ENCODE measurements around the gene KCNIP1.

KCNIP1 gene

GRCh38 chr5:170584003-170584402 is 80.2 kb downstream of the KCNIP1 start:
- intact Hi-C loops (cut with micrococcal nuclease) = no loop called here
- no peaks in the 10 kb centered on the region for H3K4me1 Mint-ChIP-seq (ENCODE audit: low read depth)

GRCh38 chr5:170584450-170585058 is 80.7 kb downstream of the KCNIP1 start:
- H3K9me3 Mint-ChIP-seq = no peaks in the 10 kb centered on the region
- H3K4me3 Mint-ChIP-seq = no peak overlapping the region
- no peaks in the 10 kb centered on the region for H3K36me3 Mint-ChIP-seq (ENCODE audit: low read depth)
- intact Hi-C loops (cut with micrococcal nuclease) = no loop called here
- peaks cover 23% of the 10 kb centered on the region for H3K27me3 Mint-ChIP-seq
- no peak overlapping the region for H3K27ac Mint-ChIP-seq
- H3K4me1 Mint-ChIP-seq (ENCODE audit: low read depth) = no peaks in the 10 kb centered on the region

More at GRCh38 chr5:170584003-170584402, 80.2 kb downstream of the KCNIP1 start:
- Mint-ChIP-seq H3K36me3 (ENCODE audit: low read depth) (no peaks in the 10 kb centered on the region), H3K9me3 (peaks cover 1% of the 10 kb centered on the region), H3K4me3 (no peak overlapping the region), H3K27ac (no peak overlapping the region), H3K27me3 (peaks cover 24% of the 10 kb centered on the region)

- H3K27me3 Mint-ChIP-seq = peaks cover 25% of the 10 kb centered on the region
- H3K27ac Mint-ChIP-seq = no peak overlapping the region
- no peaks in the 10 kb centered on the region for H3K4me1 Mint-ChIP-seq (ENCODE audit: low read depth)
- H3K9me3 Mint-ChIP-seq = no peaks in the 10 kb centered on the region
- intact Hi-C loops (cut with micrococcal nuclease) = no loop called here
- H3K36me3 Mint-ChIP-seq (ENCODE audit: low read depth) = no peaks in the 10 kb centered on the region
- no peak overlapping the region for H3K4me3 Mint-ChIP-seq
Observed at GRCh38 chr5:170585273-170585948, 81.6 kb downstream of the KCNIP1 start.

DNA sequence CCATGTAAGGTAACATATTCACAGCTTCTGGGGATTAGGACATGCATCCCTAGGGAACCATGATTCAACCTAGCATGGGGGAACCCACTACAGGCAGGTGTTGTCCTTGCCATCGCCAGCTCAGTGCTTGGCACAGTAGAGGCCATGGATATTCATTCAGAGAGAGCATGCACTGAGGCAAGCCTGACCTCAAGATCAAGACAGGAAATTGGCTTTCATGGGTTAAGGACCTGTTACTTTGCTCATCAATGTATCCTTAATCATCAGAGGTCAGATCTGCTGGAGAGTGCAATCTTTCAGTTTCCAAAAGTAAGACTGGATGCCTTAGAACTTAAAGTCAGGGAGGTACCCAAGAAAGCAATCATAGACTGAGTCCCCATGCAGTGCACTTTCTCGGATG is 84.0 kb downstream of the KCNIP1 start:
- no peaks in the 10 kb centered on the region for H3K9me3 Mint-ChIP-seq
- H3K27ac Mint-ChIP-seq = no peak overlapping the region
- no peaks in the 10 kb centered on the region for H3K36me3 Mint-ChIP-seq (ENCODE audit: low read depth)
- H3K4me3 Mint-ChIP-seq = no peak overlapping the region
- intact Hi-C loops (cut with micrococcal nuclease) = no loop called here
- peaks cover 24% of the 10 kb centered on the region for H3K27me3 Mint-ChIP-seq
- H3K4me1 Mint-ChIP-seq (ENCODE audit: low read depth) = no peaks in the 10 kb centered on the region

GRCh38 chr5:170589643-170590042 is 85.8 kb downstream of the KCNIP1 start:
- no peak overlapping the region for H3K27ac Mint-ChIP-seq
- H3K36me3 Mint-ChIP-seq (ENCODE audit: low read depth) = no peaks in the 10 kb centered on the region
- no peaks in the 10 kb centered on the region for H3K4me1 Mint-ChIP-seq (ENCODE audit: low read depth)
- intact Hi-C loops (cut with micrococcal nuclease) = no loop called here
- H3K27me3 Mint-ChIP-seq = peaks cover 17% of the 10 kb centered on the region
- no peak overlapping the region for H3K4me3 Mint-ChIP-seq
- H3K9me3 Mint-ChIP-seq = no peaks in the 10 kb centered on the region

DNA sequence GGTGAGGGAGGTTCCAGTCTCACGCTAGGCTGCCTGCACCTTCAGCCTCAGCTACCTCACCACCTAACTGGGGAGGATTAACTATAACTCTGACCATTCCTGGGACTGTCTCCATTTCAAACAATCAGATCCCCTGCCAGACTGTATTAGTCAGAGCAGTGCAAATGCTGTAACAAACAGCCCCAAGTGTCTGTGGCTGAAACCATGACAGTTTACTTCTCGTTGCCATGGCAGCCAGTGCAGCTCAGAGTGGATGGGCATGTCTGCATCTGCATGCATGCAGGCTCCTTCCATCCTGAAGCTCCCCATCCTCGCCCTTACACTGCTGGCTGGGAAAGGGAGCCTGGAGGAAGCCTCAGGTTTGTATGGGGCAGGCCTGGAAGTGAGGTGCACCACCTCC is 86.7 kb downstream of the KCNIP1 start:
- H3K4me3 Mint-ChIP-seq = no peak overlapping the region
- peaks cover 17% of the 10 kb centered on the region for H3K27me3 Mint-ChIP-seq
- no peak overlapping the region for H3K27ac Mint-ChIP-seq
- no peaks in the 10 kb centered on the region for H3K4me1 Mint-ChIP-seq (ENCODE audit: low read depth)
- intact Hi-C loops (cut with micrococcal nuclease) = no loop called here
- H3K9me3 Mint-ChIP-seq = no peaks in the 10 kb centered on the region
- no peaks in the 10 kb centered on the region for H3K36me3 Mint-ChIP-seq (ENCODE audit: low read depth)

DNA sequence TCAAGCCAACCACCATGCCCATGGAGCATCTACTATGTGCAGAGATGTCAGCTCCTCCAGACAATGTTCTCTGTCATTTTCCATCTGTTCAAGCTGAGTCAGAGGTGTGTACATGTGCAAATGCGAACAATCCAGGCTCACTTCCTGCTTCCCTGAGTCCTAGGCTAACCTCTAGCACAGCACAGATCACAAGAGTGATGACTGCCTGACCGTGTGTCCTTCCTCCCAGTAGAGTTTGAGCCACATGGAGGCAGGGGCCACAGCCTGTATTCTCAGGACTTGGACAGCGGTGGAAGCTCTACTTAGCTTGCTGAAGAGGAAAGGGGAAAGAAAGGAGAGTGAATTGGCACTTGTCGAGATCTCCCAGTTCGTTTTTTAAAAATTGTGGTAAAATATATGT is 87.2 kb downstream of the KCNIP1 start:
- H3K9me3 Mint-ChIP-seq = no peaks in the 10 kb centered on the region
- no peak overlapping the region for H3K27ac Mint-ChIP-seq
- no peaks in the 10 kb centered on the region for H3K4me1 Mint-ChIP-seq (ENCODE audit: low read depth)
- H3K4me3 Mint-ChIP-seq = no peak overlapping the region
- H3K27me3 Mint-ChIP-seq = peaks cover 14% of the 10 kb centered on the region
- H3K36me3 Mint-ChIP-seq (ENCODE audit: low read depth) = no peaks in the 10 kb centered on the region
- intact Hi-C loops (cut with micrococcal nuclease) = no loop called here

DNA sequence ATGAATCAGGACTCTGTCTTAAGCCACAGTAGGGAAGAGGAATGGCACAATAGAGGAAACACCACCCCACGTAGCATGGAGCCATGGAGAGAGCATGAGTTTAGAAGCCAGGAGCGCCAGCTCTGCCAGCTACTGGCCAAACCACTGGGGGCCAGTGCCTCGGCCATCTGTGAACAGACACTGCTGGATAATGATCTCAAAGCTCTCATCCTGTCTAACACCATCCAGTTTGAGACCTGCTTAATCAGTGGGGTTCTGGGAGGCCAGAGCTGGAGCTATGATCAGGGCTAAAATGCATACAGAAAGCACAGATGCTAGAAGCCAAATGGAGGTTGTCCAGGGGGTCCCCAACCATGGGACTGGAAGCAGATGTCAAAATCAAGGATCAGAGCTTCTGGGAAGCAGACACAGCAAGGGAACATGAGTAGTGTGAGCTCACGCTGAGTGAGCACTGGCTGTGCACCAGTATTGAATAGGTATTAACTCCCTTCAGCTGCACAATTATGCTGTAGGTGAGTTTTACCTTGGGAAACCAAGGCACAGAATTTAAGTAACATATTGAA is 92.7 kb downstream of the KCNIP1 start:
- no peaks in the 10 kb centered on the region for H3K4me1 Mint-ChIP-seq (ENCODE audit: low read depth)
- no peak overlapping the region for H3K27ac Mint-ChIP-seq
- no peak overlapping the region for H3K4me3 Mint-ChIP-seq
- no peaks in the 10 kb centered on the region for H3K9me3 Mint-ChIP-seq
- intact Hi-C loops (cut with micrococcal nuclease) = no loop called here
- peaks cover 42% of the 10 kb centered on the region for H3K27me3 Mint-ChIP-seq
- no peaks in the 10 kb centered on the region for H3K36me3 Mint-ChIP-seq (ENCODE audit: low read depth)

GRCh38 chr5:170597109-170597751 is 93.4 kb downstream of the KCNIP1 start:
- intact Hi-C loops (cut with micrococcal nuclease) = no loop called here
- Mint-ChIP-seq H3K4me3 (no peak overlapping the region), H3K27ac (no peak overlapping the region), H3K9me3 (no peaks in the 10 kb centered on the region), H3K27me3 (peaks cover 42% of the 10 kb centered on the region), H3K4me1 (ENCODE audit: low read depth) (no peaks in the 10 kb centered on the region), H3K36me3 (ENCODE audit: low read depth) (no peaks in the 10 kb centered on the region)

DNA sequence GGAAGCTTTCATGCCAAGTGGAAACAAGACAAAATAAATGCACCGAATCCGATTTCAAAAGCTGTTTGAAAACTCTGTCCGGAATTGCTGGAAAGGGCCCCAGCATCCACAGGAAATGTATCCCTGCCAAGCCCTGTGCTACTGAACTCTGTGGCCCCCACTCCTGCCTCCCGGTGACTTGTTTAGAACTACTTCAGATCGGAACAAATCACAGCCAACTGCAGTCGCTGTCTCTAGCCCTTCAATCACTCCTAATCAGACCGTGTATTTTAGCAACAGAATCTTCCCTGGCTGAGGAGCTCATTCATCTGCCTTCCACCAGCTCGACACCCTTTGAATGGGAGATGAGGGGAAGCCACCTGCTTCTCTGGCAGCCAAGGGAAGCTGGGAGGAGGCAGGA is 94.1 kb downstream of the KCNIP1 start:
- intact Hi-C loops (cut with micrococcal nuclease) = no loop called here
- no peaks in the 10 kb centered on the region for H3K36me3 Mint-ChIP-seq (ENCODE audit: low read depth)
- no peak overlapping the region for H3K4me3 Mint-ChIP-seq
- H3K4me1 Mint-ChIP-seq (ENCODE audit: low read depth) = no peaks in the 10 kb centered on the region
- no peak overlapping the region for H3K27ac Mint-ChIP-seq
- H3K9me3 Mint-ChIP-seq = no peaks in the 10 kb centered on the region
- peaks cover 41% of the 10 kb centered on the region for H3K27me3 Mint-ChIP-seq

DNA sequence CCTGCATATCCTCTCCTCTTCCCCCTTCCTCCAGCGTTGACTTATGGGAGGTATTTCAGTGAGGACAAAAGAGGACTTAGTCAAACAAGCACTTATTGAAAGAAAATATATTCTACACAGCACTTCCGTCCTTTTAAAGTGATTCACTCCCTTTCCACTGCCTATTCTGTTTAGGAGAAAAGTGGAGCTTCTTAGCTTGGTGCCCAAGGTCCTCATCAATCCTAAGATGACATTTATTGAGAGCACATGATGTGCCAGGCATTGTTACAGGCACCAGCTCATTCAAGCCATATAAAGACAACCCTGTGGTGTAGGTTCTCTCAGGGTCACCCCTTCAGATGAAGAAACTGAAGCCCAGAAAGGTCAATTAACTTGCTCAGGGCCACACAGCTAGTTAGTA is 95.9 kb downstream of the KCNIP1 start:
- Mint-ChIP-seq H3K4me3 (no peak overlapping the region), H3K9me3 (no peaks in the 10 kb centered on the region), H3K36me3 (ENCODE audit: low read depth) (no peaks in the 10 kb centered on the region), H3K27ac (no peak overlapping the region), H3K4me1 (ENCODE audit: low read depth) (no peaks in the 10 kb centered on the region), H3K27me3 (peaks cover 47% of the 10 kb centered on the region)
- intact Hi-C loops (cut with micrococcal nuclease) = no loop called here

DNA sequence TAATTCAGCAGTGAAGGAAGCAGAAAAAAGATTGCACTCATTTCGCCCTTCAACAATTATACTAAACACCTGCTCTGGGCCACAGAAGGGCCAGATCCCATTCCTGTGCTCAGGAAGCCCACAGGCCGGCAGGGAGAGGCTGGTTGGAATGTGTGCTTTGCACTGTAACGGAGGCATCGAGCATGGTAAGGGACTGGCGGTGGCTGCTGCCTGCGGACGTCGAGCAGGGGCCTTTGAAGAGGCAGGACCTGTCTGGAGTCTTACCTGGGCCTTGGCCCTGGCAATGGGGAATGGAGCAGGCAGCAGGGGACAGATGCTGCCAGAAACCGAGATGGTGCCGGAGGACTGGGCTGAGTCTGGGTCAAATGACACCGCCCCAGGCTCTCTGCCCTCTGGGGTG is 97.8 kb downstream of the KCNIP1 start:
- Mint-ChIP-seq H3K4me1 (ENCODE audit: low read depth) (no peaks in the 10 kb centered on the region), H3K9me3 (no peaks in the 10 kb centered on the region), H3K27ac (no peak overlapping the region), H3K27me3 (peaks cover 43% of the 10 kb centered on the region), H3K36me3 (ENCODE audit: low read depth) (no peaks in the 10 kb centered on the region), H3K4me3 (no peak overlapping the region)
- intact Hi-C loops (cut with micrococcal nuclease) = no loop called here

DNA sequence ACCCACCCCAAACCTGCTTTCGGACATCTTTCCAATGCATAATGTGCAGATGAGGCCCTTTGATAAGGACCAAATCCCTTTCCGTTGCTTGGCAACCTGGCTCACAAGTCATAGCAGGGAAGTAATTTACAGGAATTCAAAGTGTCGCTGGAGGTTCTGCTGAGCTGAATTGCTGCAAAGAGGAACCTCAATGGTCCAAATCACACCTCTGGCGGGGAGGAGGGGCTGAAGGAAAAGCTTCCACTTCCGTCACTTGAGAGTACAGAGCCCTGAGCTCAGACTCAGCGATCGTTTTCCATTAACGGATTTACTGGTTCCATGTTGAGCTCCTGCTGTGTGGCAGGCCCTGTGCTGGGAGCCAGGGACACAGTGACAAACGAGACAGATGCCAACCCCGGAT is 99.3 kb downstream of the KCNIP1 start:
- intact Hi-C loops (cut with micrococcal nuclease) = no loop called here
- no peak overlapping the region for H3K27ac Mint-ChIP-seq
- H3K27me3 Mint-ChIP-seq = peaks cover 42% of the 10 kb centered on the region
- H3K9me3 Mint-ChIP-seq = no peaks in the 10 kb centered on the region
- H3K4me3 Mint-ChIP-seq = no peak overlapping the region
- H3K4me1 Mint-ChIP-seq (ENCODE audit: low read depth) = no peaks in the 10 kb centered on the region
- H3K36me3 Mint-ChIP-seq (ENCODE audit: low read depth) = no peaks in the 10 kb centered on the region

Measured in dendritic cell treated with granulocyte-macrophage colony-stimulating factor and Interleukin-4, amounts not matched to agents 40 ng/mL and 50 ng/mL, for 4 days (primary cell).